ENCODE measurements around the gene PLEKHA7. TPM values are rescaled to one million over a fixed set of nuclear protein-coding genes. Genes with fewer than 3 reads are reported as not detected.
"Not testable (repeated sequence)": the region's sequence is repeated elsewhere in the genome, so short reads cannot be mapped to it uniquely, and the experiment has no call there.

PLEKHA7 gene, protein sequence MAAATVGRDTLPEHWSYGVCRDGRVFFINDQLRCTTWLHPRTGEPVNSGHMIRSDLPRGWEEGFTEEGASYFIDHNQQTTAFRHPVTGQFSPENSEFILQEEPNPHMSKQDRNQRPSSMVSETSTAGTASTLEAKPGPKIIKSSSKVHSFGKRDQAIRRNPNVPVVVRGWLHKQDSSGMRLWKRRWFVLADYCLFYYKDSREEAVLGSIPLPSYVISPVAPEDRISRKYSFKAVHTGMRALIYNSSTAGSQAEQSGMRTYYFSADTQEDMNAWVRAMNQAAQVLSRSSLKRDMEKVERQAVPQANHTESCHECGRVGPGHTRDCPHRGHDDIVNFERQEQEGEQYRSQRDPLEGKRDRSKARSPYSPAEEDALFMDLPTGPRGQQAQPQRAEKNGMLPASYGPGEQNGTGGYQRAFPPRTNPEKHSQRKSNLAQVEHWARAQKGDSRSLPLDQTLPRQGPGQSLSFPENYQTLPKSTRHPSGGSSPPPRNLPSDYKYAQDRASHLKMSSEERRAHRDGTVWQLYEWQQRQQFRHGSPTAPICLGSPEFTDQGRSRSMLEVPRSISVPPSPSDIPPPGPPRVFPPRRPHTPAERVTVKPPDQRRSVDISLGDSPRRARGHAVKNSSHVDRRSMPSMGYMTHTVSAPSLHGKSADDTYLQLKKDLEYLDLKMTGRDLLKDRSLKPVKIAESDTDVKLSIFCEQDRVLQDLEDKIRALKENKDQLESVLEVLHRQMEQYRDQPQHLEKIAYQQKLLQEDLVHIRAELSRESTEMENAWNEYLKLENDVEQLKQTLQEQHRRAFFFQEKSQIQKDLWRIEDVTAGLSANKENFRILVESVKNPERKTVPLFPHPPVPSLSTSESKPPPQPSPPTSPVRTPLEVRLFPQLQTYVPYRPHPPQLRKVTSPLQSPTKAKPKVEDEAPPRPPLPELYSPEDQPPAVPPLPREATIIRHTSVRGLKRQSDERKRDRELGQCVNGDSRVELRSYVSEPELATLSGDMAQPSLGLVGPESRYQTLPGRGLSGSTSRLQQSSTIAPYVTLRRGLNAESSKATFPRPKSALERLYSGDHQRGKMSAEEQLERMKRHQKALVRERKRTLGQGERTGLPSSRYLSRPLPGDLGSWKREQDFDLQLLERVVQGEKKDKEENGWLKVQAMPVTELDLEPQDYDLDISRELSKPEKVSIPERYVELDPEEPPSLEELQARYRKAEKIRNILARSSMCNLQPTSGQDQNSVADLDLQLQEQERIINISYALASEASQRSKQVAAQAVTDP
- 4.3 and 6.4 TPM in 2 replicates for total RNA-seq

DNA sequence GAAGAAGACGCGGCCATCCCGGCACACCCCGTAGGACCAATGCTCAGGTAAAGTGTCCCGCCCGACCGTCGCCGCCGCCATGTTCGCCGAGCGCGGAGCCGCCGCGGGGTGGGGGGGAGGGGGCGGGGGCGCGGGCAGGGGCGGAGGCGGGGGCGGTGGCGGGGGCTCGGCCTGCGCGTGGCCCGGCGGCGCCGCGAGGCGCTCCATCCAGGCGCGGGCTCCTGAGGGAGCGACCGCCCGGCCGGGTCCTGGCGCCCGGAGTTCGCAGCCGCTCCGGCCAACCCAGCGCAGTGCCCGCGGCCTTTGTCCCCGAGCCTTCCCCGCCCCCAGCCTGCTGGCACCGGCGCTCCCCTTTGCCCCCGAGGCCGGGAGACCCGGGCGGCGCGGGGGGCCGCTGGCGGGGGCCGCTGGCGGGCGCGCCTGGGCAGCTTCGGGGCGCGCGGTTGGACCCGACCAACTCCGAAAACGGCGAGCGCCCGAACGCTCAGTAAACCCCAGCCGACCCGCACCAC is at the start of gene PLEKHA7:
Gene PLEKHA7, minus strand, starts transcription at position 94 of the 512 bp plus-strand sequence. Its CDS starts 13 bp downstream, at position 81.
- no peak for DNase-seq

DNA sequence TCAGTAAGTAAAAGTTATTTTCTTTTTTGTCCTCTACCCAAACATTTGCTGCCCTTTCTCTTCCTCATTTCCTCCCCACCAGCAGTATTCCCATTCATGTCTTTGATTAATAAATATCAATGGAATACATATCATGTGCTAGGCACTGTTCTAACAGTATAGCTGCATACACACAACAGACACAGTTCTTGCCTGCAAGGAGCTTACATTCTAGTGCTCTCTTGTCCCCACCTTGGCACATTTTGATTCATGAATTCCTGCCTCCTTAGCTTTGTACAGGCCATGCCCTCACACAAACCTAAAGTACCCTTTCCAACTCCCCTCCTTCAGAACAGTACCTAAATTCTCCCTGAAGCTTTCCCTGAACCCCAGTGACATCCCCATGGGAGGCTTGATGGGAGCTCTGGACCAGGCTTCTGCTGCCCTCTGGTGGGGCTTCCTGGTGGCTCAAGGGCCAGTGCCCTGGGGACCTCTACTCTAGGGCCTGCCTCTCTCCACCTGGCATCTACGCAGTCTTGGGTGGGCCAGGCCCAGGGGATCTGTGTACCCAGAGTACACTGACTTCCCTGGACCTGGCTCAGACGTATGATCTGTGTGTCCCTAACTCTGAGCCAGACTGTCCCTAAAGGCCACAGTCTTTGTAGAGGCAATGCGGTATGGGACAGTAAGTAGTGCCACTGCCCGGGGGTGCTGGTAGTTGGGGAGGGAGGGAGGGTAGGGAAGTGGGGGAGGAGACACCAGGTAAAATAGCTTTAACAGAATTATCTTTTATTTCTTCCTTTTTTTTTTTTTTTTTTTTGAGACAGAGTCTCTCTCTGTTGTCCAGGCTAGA is 49.2 kb upstream of the PLEKHA7 start:
- DNase-seq, result peak; percentile 74

DNA sequence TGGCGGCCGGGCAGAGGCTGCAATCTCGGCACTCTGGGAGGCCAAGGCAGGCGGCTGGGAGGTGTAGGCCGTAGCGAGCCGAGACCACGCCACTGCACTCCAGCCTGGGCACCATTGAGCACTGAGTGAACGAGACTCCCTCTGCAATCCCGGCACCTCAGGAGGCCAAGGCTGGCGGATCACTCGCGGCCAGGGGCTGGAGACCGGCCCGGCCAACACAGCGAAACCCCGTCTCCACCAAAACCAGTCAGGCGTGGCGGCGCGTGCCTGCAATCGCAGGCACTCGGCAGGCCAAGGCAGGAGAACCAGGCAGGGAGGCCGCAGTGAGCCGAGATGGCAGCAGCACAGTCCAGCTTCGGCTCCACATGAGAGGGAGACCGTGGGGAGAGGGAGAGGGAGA is 36.9 kb upstream of the PLEKHA7 start:
- DNase-seq, result not testable (repeated sequence)

DNA sequence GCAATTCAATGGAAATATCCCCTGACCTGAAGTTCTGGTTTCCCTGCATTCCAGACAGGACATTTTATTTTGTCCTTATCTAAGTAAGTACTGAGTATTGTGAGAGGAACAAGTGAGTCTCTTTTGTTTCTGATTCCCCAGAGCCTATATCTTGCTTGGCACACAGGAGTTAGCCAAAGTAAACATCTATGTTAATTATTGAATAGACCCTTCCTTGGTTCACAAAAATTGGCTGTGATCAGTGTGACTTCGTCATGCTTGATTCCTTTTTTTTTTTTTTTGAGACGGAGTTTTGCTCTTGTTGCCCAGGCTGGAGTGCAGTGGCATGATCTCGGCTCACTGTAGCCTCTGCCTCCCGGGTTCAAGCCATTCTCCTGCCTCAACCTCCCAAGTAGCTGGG is 34.3 kb upstream of the PLEKHA7 start:
- DNase-seq, result not testable (repeated sequence)

DNA sequence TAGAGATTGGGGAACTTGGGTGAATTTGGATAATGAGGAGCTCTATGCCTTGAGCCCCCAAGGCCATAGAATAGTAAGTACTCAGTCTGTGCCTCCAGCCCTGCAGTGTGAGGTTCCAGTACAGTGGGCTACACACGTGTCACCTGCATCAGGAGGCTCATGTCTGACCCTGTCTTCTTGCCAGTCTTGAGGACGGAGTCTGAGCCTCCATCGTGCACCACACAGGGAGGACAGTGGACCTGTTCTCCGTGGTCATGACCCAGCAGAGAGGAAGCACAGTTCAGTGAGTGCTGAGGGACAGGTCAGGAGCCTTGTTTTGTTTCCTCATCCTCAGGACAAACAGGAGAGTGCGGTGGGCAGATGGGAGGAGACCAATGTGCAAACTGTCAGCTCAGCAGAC is 32.5 kb upstream of the PLEKHA7 start:
- DNase-seq, result no peak

DNA sequence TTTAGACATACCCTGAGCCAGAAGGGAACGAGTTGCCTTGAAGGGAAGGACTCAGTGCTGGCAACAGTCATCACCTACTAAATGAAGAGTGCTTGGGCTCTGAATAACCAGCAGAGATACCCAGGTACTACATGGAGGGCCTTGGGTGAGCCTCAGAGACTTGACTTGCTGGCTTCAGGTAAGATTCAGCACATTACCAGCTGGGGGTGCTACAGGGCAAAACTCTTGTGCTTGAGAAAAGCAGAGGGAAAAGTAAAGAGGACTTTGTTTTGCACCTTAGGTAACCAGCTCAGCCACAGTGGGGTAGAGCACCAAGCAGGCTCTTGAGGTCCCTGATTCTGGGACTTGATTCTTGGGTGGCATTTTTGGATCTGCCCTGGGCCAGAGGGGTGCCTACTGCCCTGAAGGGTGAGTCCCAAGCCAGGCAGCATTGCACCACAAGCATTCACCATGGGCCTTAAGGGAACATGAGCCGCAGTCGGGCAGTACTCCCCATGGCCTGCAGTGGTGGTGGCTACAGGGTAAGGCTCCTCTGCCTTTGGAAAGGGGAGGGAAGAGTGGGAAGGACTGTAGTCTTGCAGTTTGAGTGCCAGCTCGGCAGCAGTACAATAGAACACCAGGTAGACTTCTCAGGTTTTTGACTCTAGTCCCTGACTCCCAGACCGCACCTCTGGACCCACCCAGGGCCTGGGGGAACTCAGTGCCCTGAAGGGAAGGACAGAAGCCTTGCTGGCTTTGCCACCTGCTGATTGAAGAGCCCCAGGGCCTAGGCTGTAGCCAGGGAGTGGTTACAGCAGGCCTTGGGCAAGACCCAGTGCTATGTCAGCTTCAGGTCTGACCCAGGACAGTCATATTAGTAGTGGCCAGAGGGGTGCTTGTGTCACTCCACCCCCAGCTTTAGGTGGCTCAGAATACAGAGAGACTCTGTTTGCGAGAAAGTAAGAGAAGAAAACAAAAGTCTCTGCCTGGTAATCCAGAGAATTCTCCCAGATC is 22.7 kb upstream of the PLEKHA7 start:
- peak; percentile 20 for DNase-seq

DNA sequence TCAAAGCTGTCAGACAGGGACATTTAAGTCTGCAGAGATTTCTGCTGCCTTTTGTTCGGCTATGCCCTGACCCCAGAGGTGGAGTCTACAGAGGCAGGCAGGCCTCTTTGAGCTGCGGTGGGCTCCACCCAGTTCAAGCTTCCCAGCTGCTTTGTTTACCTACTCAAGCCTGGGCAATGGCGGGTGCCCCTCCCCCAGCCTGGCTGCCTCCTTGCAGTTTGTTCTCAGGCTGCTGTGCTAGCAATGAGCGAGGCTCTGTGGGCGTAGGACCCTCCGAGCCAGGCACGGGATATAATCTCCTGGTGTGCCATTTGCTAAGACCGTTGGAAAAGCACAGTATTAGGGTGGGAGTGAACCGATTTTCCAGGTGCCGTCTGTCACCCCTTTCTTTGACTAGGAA is 19.8 kb upstream of the PLEKHA7 start:
- not testable (repeated sequence) for DNase-seq

DNA sequence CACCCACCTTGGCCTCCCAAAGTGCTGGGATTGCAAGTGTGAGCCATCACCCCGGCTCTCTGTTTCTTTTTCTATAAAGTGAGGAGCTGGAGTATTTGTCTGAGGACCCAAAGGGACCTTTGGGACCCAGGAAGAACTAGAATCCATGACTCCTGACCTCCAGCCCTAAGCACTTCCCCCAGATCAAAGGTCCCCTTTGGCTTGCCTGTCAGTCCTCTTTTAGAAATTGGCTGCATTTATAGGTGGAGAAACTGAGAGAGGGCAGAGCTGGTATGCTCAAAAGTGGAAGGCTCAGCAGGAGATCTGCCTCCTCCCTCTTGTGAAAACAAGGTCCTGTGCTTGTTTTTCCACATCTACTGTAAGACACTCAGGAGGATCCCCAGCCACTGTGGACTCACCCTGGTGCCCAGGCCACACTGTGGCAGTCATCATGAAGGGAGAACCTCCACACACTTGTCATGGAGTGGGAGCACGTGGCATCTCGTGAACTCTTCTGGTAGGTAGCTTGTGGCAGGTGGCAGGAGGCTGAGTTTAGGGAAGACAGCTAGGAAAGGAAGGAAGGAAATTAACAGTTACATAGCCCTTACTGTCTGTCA is 12.4 kb upstream of the PLEKHA7 start:
- DNase-seq, result no peak

DNA sequence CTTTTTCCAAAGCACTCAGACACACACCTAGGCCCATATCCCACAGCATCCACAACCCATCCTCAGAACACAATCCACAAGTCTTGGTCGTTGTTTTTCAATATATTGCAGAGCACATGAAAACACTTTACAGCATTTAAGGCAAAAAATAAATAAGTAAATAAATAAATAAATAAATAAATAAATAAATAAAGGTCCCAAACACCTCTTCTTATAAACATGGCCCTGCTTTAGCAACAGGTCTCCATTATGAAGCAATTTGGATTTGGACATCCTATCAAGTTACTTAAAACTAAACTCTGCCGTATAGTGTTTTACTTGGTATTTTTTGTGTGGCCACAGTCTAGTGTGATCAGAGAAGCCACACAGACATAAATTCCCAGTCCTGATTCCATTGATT is 10.7 kb upstream of the PLEKHA7 start:
- DNase-seq, result no peak

DNA sequence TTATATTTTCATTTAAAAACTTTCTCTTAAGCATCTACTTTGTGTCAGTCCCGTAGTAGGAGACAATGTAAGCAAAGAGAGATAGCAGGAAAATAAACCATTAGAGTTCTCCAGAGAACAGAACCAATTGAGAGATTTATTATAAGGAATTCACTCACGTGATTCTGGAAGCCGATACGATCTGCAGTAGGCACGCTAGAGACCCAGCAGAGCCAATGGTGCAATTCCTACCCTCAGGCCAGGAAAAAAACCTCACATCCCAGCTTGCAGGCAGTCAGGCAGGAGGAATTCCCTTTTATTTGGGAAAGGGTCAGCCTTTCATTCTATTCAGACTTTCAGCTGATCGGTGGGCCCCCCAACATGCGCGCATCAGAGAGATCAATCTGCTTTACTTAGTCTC is 7.3 kb upstream of the PLEKHA7 start:
- DNase-seq, result no peak

DNA sequence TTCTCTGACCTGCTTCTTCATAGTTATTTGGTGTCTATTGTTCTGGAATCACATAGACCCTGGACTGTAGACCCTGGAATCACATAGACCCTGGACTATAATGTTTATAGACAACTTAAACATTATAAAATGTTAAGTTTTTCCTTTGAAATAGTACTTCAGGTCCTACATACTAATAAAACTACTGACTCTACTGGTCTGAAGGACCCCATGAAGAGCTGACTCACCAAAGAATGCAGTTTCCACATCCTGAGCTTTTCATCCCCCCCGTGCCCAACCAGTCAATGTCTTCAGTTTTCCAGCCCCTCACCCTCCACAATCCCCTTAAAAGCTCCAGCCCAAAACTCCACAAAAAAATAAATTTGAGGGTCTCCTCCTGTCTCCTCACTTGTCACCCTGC is 6.6 kb upstream of the PLEKHA7 start:
- no peak for DNase-seq

DNA sequence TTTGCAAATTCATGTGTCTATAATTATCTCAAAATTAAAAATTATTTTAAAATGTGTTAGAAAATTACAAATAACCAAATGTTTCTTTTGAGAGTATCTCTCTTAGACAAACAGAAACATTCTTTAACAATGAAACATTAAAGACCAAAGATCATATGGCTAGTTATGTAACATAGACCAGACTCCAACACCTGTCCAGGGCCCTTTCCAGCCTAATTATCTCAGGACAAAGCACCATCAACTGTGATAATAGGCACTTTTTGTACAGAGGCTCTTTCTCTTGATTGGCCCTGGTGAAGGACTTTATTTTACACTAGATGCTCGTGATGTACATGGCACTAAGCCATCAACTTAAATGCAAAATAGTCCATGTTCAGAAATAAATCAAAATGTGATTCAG is 5.0 kb upstream of the PLEKHA7 start:
- no peak for DNase-seq

DNA sequence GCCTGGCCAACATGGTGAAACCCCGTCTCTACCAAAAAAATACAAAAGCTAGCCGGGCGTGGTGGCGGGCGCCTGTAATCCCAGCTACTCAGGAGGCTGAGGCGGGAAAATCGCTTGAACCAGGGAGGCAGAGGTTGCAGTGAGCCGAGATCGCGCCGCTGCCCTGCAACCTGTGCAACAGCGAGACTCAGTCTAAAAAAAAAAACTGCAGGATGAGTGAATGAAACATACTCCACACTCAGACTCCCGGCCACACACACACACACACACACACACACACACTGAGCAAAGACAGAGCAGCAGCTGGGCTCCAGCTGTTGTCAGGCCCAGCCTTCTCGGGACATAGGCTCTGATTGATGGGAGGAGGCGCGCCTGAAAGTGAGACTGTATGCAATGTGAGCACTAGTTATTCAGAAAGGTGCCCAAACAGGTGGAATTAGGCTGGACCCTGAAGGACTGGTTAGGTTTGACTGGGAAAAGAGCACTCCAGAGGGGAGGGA is 1.5 kb upstream of the PLEKHA7 start:
- DNase-seq, result no peak

DNA sequence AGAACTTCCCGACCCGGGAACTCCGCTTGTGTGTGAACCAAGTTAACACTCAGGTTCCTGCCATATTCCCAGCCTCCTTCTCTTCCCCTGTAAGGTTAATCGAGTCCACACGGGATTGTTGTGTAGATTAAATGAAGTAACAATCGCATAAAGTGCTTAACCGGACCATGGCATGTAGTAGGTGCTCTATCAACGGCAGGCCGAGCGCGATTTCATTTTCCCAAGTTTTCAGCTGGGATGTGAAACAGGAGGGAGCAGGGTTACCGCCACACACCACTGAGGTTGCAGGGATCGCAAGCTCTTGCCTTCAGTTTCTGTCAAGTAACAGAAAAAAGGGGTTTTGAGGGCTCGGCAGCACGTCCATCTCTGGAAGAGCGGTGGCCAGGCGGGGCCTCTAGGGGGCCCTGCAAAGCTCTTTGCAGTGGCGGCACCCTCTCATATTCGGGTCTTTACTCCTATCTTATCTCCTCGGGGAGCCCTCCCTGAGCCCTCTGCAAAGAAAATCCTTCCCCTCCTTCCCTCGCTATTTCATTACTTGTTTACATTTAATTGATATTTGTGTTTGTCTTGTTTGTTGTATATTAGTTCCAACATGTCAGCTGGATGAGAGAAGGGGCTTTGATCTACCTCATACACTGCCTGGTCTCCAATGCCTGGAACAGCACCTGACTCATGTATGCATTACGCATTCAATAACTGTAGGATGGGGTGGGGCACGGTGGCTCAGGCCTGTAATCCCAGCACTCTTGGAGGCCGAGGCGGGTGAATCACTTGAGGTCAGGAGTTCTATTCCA is 816 bp upstream of the PLEKHA7 start:
- peak; percentile 57 for DNase-seq

DNA sequence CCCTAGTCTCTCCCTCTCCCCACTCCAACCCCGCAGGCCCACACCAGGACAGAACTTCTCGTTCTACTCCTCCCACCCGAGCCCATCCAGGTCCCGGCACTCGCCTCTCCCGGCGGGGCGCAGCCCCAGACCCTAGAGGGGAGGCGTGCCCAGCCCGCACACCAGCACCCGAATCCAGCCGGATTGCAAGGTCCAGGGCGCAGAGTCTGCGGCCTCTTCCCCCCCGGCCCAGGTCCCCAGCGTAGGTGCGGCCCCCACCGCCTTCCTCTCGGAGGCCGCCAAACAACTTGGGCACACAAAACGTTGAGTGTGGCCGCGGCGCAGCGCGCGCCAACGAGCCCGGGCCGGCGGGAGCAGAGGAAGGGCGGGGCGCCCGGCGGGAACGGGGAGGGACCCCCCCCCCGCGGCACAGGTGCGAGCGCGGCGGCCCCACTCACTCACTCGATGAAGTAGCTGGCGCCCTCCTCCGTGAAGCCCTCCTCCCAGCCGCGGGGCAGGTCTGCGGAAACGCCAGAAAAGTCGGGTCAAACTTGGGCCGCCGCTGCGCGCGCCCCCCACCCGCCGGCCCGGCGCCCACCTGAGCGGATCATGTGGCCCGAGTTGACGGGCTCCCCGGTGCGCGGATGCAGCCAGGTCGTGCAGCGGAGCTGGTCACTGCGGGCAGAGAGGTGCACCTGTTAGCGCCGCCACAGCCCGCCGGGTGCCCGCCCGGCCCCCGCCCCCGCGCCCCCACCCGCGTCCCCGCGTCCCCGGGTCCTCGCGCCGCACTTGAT is 480 bp downstream of the PLEKHA7 start:
- peak; percentile 12 for DNase-seq

DNA sequence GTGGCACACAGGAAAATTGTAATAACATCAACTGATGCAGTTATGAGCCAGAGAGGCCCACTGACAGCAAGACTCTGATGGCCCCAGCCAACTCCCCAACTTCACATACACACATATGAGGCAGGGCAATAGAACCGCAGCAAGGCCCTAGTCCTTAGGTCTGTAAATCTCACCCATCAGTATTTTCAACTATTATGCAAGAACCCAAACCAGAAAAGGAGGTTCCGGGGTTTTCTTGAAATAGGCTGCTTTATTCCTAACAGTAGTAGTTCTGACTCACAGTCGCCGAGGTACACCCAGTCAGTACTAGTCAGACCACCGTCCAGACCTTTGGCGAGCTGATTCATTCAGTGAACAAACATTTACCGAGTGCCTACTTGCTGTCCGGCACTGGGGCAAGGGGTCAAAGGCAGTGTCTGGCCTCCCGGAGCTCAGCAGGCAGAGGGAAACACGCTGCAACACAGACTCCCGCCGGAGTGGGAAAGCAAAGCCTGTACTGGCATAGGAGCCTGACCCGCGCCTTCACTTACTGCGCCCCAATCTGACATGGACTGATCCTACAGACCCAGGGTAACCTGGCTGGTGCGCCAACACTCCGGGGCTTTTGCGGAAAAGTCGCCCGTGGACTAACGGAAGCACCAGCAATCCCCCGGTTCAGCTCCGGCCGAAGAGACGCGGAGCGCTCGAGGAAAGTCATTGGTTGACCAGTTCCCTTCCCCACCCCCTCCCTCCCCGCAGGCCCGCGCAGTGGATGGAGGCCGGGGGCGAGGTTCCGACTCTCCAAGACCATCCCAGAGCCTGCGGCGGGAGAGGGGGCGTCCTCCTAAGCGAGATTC is 1.3 kb downstream of the PLEKHA7 start:
- DNase-seq, result peak; percentile 37

DNA sequence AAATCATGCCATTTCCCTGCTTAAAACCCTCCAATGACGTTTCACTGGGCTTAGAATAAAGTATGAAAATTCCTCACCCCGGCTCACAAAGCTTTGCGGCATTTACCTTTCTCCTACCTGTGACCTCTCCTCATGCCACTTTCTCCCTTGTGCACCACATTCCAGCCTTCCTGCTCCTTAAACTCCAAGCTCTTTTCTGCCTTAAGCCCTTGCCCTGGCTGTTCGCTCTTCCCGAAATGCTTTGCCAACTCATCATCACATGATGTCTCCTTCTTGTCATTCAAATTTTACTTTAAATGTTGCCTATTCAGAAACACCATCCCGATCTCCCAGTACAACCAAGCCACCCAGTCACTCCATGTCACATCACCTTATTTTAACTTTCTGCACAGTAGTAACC is 2.0 kb downstream of the PLEKHA7 start:
- no peak for DNase-seq

Measured in dermis blood vessel endothelial cell (primary cell).